ENCODE results near the gene NTNG1. TPM values are rescaled to one million over a fixed set of nuclear protein-coding genes. Genes with fewer than 3 reads are reported as not detected.

Gene NTNG1
- total RNA-seq, 1 donor from 2014 or later = not detected

GRCh38 chr1:107291987-107292386, 151.1 kb downstream of the NTNG1 start:
- TF ChIP-seq, protein P1, sequence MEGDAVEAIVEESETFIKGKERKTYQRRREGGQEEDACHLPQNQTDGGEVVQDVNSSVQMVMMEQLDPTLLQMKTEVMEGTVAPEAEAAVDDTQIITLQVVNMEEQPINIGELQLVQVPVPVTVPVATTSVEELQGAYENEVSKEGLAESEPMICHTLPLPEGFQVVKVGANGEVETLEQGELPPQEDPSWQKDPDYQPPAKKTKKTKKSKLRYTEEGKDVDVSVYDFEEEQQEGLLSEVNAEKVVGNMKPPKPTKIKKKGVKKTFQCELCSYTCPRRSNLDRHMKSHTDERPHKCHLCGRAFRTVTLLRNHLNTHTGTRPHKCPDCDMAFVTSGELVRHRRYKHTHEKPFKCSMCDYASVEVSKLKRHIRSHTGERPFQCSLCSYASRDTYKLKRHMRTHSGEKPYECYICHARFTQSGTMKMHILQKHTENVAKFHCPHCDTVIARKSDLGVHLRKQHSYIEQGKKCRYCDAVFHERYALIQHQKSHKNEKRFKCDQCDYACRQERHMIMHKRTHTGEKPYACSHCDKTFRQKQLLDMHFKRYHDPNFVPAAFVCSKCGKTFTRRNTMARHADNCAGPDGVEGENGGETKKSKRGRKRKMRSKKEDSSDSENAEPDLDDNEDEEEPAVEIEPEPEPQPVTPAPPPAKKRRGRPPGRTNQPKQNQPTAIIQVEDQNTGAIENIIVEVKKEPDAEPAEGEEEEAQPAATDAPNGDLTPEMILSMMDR (IDR thresholded peaks at IDR 0.05) = no peak
- Histone ChIP-seq H3K4me3 (no peak overlapping the region), H3K9me3 (no peaks in the 10 kb centered on the region), H3K36me3 (no peaks in the 10 kb centered on the region), H3K27ac (no peak overlapping the region), H3K4me1 (no peaks in the 10 kb centered on the region), H3K27me3 (no peaks in the 10 kb centered on the region)
- intact Hi-C loops (cut with DNase I) = no loop called here
- no peak for DNase-seq (ENCODE audit: low spot score in 2 of 2)

DNA sequence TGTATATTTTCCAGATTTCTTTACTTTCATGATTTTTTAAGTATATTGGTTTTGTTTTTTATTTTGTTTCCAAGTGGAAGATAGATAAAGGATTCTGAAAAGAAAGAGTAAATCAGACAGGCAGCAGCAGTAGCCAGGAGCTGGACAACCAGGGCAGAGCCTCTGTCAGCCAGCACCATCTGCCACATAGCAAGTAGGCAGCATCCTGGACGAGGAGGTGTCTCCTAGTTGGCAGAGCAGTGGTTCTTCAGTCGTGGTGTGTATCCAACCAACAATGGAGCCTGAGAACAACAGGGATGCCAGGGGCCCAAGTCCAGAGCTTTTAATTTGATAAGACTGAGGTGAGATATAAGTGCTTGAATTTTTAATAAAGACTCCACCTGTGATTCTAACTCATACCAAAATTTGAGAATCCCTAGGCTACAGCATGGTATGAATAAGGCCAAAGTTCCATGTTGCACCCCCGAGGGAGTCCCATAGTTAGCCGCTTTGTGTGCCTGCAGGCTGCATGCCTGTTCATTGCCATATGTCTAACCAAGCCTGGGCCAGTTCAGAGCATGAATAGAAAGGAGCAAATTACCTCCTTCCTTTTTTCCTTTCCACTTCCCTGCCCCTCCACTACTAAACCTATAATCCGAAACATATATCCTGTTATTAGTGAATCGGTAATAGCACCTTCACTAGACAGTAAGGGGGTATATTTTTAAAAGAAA, 153.2 kb downstream of the NTNG1 start:
- TF ChIP-seq, protein P1 (IDR thresholded peaks at IDR 0.05) = no peak
- Histone ChIP-seq H3K4me1 (no peaks in the 10 kb centered on the region), H3K36me3 (no peaks in the 10 kb centered on the region), H3K4me3 (no peak overlapping the region), H3K27ac (no peak overlapping the region), H3K9me3 (no peaks in the 10 kb centered on the region), H3K27me3 (no peaks in the 10 kb centered on the region)
- intact Hi-C loops (cut with DNase I) = no loop called here
- DNase-seq (ENCODE audit: low spot score in 2 of 2) = no peak

GRCh38 chr1:107294686-107295085, 153.8 kb downstream of the NTNG1 start:
- Histone ChIP-seq H3K27me3 (no peaks in the 10 kb centered on the region), H3K36me3 (no peaks in the 10 kb centered on the region), H3K9me3 (no peaks in the 10 kb centered on the region), H3K4me3 (no peak overlapping the region), H3K4me1 (no peaks in the 10 kb centered on the region), H3K27ac (no peak overlapping the region)
- TF ChIP-seq, protein P1 (IDR thresholded peaks at IDR 0.05) = no peak
- no peak for DNase-seq (ENCODE audit: low spot score in 2 of 2)
- intact Hi-C loops (cut with DNase I) = no loop called here

DNA sequence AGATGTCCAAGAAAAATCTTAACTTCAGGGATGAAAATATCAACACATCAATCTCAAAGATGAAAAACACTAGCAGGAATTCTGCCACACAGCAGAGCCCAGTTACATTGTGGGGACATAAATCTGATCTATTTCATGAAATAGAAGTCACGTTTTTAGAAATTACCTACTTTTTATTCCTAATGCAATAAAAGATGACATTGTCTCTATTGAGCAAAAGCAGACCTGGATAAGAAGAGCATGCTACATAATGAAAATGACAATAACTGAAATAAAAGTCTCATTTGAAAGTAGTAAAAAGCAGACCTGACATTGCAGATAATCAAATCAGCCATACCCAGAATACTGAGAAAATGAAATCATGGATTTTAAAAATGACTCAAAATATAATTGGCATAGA, 156.8 kb downstream of the NTNG1 start:
- H3K4me1 ChIP-seq = no peaks in the 10 kb centered on the region
- H3K27me3 ChIP-seq = no peaks in the 10 kb centered on the region
- DNase-seq (ENCODE audit: low spot score in 2 of 2) = no peak
- intact Hi-C loops (cut with DNase I) = no loop called here
- no peak overlapping the region for H3K4me3 ChIP-seq
- no peak overlapping the region for H3K27ac ChIP-seq
- no peaks in the 10 kb centered on the region for H3K9me3 ChIP-seq
- TF ChIP-seq, protein P1 (IDR thresholded peaks at IDR 0.05) = no peak
- H3K36me3 ChIP-seq = no peaks in the 10 kb centered on the region

GRCh38 chr1:107298526-107298925, 157.7 kb downstream of the NTNG1 start:
- Histone ChIP-seq H3K9me3 (no peaks in the 10 kb centered on the region), H3K4me3 (no peak overlapping the region), H3K36me3 (no peaks in the 10 kb centered on the region), H3K27ac (no peak overlapping the region), H3K4me1 (no peaks in the 10 kb centered on the region), H3K27me3 (no peaks in the 10 kb centered on the region)
- DNase-seq (ENCODE audit: low spot score in 2 of 2) = no peak
- intact Hi-C loops (cut with DNase I) = no loop called here
- TF ChIP-seq, protein P1 (IDR thresholded peaks at IDR 0.05) = no peak

DNA sequence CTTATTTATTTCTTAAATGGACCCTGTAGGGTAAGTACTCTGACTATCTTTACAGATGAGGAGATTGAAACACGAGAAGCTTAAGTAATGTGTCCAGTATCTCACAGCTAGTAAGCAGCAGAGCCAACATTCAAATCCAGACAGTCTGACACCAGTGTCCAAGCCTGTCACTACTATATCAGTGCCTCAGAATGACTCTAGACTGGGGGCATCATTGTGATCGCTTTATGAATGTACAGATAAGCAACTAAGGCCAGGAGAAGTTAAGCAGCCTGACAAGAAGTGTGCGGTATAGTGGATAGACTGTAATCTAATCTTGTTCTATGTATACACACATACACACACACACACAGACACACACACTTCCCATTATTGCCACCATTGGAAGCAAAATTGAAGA, 158.7 kb downstream of the NTNG1 start:
- Histone ChIP-seq H3K4me3 (no peak overlapping the region), H3K27ac (no peak overlapping the region), H3K9me3 (no peaks in the 10 kb centered on the region), H3K36me3 (no peaks in the 10 kb centered on the region), H3K4me1 (no peaks in the 10 kb centered on the region), H3K27me3 (no peaks in the 10 kb centered on the region)
- TF ChIP-seq, protein P1 (IDR thresholded peaks at IDR 0.05) = no peak
- intact Hi-C loops (cut with DNase I) = no loop called here
- no peak for DNase-seq (ENCODE audit: low spot score in 2 of 2)

Data from ascending aorta (tissue), 2 donors.